Dermis microvascular lymphatic vessel endothelial cell (primary cell): Measurements from ENCODE around the gene OR10A4. TPM values are rescaled to one million over a fixed set of nuclear protein-coding genes. Genes with fewer than 3 reads are reported as not detected.
"Not testable (repeated sequence)": the region's sequence is repeated elsewhere in the genome, so short reads cannot be mapped to it uniquely, and the experiment has no call there.

Experiments
- DNase-seq, 2 donors: peaks; one replicate each; pipeline versions ENCODE4 v3.0.0 to v3.0.0-alpha.2; 2010; ENCODE audit warnings: low read depth in 2 of 2
- total RNA-seq: library from RNA; depleted of rRNA; stranded (reverse); fragments of >200 nt; gene quantifications from 2 replicates; pipeline ENCODE4 v1.2.1, GENCODE V29; 2014

Gene OR10A4
- total RNA-seq, 1 donor from 2014 or later: not detected

DNA sequence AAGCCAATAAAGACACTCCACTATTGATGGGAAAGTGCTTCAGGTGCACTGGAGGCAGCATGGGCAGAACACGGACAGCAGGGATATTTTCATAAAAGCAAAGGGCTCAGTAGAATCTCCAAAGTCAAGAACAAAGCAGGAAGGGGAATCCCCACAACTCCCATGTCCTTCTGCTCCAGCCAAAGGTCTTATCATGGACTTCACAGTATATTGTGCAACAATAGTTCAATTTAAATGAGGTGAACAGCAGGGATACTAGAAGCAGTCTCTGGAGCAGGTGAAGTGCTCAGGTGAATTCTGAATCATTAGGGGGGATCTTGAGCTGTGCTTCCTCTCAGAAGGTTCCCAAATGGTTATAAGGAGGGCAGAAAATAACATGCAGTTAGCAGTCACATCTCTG is 22.5 kb downstream of the OR10A4 start:
- DNase-seq: no peak

DNA sequence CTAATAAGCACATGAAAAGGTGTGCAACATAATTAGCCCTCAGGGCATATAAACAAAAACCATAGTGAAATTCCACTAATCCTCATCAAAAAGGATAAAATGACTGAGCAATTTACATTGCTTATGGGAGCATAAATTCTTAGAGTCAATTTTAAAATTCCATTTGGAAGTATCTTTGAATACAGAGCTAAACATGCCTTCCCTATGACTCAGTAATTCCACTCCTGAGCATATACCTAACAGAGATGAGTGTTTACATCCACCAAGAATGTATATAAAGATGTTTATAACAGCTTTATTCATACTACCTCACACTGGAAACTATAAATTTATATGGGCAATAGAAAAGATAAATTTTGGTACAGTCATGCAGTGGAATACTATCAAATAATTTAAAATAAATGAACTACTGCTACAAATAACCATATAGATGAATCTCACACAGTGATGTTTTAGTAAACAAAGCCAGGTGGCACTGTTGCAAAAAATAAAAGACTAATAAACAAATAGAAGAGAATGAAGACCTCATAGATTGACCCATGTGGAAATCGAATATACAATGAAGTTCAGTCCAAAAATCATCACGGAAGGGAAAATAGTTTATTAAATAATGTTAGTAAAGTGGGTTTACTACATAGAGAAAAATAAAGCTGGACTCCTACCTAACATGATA is 24.0 kb downstream of the OR10A4 start:
- no peak for DNase-seq

DNA sequence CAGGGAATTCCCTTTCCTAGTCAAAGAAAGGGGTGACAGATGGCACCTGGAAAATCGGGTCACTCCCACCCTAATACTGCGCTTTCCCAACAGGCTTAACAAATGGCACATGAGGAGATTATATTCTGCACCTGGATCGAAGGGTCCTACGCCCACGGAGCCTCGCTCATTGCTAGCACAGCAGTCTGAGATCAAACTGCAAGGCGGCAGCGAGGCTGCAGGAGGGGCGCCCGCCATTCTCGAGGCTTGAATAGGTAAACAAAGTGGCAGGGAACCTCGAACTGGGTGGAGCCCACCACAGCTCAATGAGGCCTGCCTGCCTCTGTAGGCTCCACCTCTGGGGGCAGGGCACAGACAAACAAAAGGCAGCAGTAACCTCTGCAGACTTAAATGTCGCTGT is 28.4 kb downstream of the OR10A4 start:
- DNase-seq: not testable (repeated sequence)

DNA sequence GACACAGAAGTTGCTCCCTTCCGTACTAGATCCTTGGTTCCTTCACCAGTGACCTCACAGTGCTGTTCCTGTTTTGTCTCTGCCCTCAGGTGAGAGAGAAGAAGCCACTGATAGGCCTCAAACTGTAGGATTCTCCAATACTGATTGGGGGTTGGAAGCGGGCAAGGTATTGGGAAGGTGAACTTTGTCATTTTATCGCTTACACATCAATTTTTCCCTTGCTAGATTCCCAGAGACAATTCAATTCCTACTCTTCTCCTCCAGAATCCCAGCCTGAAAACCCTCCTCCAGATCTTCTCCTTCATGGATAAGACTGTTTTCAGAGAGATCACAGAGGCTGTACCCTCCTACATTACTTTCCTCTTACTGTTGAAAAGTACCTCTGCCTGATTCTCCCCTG is 35.0 kb downstream of the OR10A4 start:
- no peak for DNase-seq

DNA sequence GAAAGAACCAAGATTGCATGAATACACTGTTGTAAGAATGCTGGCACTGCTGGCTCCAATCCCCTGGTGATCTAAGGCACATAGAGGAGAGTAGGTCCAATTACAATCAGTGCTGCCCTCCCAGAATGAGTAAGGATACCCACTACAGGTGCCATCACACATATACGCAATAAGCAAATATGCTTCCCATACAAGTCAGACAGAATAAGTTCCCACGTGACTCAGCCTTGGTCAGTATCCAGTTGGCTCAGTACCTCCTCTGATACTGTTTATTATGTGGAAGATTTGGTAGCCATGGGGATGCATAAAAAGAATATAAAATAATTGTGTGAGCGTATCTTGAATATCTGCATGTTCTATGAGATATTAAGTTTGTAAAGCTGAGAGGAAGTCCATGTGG is 35.5 kb downstream of the OR10A4 start:
- peak in 1 of 2 donors; percentile 41 for DNase-seq

DNA sequence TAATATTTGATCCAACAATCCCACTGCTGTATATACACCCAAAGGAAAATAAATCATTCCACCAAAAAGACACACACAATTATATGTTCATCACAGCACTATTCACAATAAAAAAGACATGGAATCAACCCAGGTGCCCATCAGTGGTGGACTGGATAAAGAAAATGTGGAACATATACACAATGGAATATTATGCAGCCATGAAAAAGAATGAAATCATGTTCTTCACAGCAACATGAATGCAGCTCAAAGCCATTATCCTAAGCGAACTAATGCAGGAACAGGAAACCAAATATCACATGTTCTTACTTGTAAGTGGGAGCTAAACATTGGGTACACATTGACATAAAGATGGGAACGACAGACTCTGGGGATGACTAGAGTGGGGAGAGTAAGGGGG is 43.3 kb downstream of the OR10A4 start:
- DNase-seq: no peak

DNA sequence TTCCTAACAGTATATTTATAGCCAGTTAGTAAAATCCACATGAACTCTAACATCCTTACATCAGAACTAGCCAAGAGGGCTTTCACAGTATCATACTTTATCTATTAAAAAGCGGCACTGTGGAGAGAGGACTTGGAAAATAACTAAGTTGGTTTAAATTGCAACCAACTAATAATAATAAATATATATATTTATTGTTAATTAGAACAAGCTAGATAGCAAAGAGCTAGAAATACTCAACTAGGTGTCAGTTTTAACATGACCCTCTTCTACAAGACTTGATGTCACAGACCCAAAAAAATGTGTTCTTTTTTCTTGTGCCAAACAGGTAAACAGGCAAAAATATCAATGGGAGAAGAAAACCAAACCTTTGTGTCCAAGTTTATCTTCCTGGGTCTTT is 44.3 kb downstream of the OR10A4 start, which contains the start of gene OR2D3:
OR2D3 (plus strand) TSS at position 301 of the 400 bp plus-strand sequence; CDS start at position 301, 0 bp downstream.
- DNase-seq: no peak

DNA sequence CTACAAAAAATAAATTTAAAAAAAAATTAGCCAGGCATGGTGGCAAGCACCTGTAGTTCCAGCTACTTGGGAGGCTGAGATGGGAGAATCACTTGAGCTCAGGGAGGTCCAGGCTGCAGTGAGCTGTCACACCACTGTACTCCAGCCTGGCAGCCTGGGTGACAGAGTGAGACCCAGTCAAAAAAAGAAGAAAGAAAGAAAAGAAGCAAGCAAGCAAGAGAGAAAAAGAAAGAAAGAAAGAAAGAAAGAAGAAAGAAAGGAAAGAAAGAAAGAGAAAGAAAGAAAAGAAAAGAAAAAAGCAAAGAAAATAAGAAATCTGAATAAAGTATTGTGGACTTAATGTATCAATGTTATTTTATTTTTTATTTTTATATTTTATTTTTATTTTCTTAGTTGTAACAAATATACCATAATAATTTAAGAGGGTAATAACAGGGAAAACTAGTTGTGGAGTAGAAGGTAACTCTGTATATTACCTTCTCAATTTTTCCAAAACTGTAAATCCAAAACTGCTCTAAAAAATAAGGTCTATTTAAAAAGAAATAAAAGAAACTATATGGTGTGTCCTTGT is 48.7 kb downstream of the OR10A4 start:
- no peak for DNase-seq

DNA sequence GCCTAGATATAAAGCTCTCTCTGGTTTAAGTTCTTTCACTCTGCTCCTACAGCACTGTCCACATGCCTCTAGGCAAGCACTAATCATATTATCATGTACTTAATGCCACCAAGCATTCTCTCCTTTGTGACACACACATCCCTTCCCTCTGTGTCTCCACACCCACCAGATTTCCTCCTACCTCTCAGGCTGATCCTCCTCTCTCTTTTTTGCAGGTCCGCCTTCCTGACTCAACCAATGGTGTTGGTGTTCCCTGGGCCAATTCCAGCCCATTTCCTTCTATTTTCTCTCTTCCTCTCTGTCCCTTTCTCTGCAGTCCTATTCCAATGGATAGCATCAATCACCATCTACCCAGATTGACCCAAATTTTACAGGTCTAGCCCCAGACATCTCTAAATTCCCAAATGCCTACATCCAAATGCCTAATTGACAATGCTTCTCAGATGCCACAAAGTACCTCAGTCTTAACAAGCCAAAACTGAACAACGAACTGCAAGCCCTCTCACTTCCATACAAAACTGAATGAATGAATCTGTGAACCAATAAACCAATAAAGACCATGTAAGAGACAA is 49.3 kb downstream of the OR10A4 start:
- peak in 1 of 2 donors; percentile 14 for DNase-seq

DNA sequence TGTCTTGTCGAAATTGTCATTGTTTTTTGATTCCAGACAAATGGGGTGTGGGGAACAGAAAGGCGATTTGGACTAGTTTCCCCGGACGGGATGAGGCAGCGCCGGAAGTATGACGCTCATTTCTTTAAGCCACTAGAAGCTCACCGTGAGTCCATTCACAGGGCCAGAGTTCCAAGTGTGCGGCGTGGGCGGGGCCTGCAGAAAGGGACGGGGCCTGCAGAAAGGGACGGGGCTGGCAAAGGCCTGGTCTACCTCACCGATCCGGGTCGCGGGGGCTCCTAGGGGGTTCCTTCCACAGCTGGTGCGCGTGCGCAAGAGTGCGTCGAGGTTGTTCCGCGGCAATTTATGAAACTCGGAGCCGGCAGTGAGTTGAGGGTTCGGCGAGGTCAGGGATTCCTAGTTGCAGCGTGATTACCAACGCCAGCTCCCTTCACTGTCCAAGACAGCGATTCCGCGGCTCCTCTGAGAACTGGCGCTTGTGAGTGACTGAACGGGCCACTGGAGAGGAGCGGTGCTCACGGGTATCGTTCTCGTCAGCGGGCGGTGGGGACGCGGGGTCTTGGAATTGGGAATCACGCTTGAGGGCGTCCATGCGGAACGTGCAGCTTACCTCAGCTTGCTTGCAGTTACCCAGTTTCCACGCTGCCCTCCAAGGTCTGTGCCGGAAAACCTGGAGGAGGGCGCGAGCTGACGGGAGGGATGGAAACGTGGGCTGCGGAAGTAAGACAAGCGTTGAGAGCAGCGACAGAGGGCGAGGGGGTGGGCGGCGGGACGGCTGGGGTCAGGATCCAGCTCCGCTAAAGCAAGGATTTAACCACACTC is 50.0 kb downstream of the OR10A4 start, which contains the start of gene ZNF215:
ZNF215 (plus strand) TSS at position 219 of the 822 bp plus-strand sequence. CDS start 5,847 bp downstream, outside the sequence.
- DNase-seq: peak in 1 of 2 donors; percentile 71

DNA sequence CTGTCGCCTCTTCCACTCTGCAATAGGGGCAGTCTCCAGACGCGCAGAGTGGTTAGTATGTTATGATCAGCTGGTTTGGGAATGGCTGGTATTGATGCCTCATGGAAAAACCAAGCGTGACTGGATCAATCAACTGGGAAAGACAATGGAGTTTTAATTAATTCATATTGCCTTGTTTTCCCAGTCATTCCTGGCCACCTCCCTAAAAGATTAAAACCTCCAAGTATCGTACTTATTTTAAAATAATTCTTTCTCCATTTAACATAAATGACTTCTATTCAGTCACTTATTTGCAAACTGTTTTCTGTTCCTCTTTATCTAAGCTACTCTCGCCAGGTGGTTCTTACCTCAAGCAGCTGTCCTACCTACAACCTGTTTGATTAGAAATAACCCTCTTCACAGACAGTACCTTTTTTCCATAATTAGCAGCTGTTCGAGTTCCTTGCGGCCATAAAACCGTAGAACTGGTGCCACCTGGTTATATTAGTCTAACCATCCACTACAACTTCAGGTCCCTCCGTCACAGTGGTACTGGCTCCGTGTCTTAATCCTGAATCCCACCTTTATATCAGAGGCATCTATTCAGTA is 50.7 kb downstream of the OR10A4 start:
- DNase-seq: no peak

Other genes starting within 250 kb of the OR10A4 start
- gene DCHS1, start 220.8 kb upstream of the OR10A4 start, total RNA-seq: 21.4 and 54.1 TPM in 2 replicates
- gene MRPL17, start 193.3 kb upstream of the OR10A4 start, total RNA-seq: 40.6 and 51.2 TPM in 2 replicates
- gene OR2AG2, start 104.6 kb upstream of the OR10A4 start, total RNA-seq: under 0.01 TPM in 2 replicates
- gene OR2AG1, start 93.6 kb upstream of the OR10A4 start, total RNA-seq: not detected in 2 replicates
- under 0.01 and 0.25 TPM in 2 replicates for gene OR6A2, start 76.9 kb upstream of the OR10A4 start, total RNA-seq
- gene OR10A5, start 30.9 kb upstream of the OR10A4 start, total RNA-seq: not detected in 2 replicates
- gene OR10A2, start 13.6 kb upstream of the OR10A4 start, total RNA-seq: not detected in 2 replicates
- 0.13 and 0.25 TPM in 2 replicates for gene OR2D2, start 15.9 kb downstream of the OR10A4 start, total RNA-seq
- not detected in 2 replicates for gene OR2D3, start 44.4 kb downstream of the OR10A4 start, total RNA-seq
- gene ZNF215, start 49.8 kb downstream of the OR10A4 start, total RNA-seq: 1.3 TPM in 2 replicates
- 0.38 and 0.77 TPM in 2 replicates for gene ZNF214, start 143.7 kb downstream of the OR10A4 start, total RNA-seq
- under 0.01 TPM in 2 replicates for gene NLRP14, start 143.9 kb downstream of the OR10A4 start, total RNA-seq
- gene RBMXL2, start 212.4 kb downstream of the OR10A4 start, total RNA-seq: not detected in 2 replicates